NCI-H446 treated with DMSO at 0.1 percent for 48 hours (cell line): Measurements from ENCODE around the gene FTSJ1.
"Not testable (repeated sequence)": the region's sequence is repeated elsewhere in the genome, so short reads cannot be mapped to it uniquely, and the experiment has no call there.

ENCODE experiments used
- DNase-seq: peaks from one replicate; lab custom pipeline; 2025; lab: John Stamatoyannopoulos, UW

FTSJ1 gene

DNA sequence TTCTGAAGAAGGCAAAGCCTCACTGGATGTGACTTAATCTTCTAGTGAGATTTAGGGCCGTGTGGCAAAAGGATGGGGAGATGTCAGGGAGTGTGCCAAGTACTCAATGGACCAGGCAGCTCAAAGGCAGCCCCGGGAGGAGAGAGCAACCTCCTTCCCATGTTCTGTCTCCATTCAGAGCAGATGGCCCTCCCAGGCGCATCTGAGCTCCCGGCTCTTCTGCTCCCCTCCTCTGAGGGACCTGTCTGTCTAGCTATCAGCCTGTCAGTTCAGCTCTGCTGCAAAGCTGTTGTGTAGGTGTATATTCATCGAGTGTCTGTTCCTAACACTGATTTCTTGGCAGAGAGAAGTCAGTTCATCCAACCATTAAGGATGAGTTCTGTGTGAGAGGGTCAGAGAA, 21.9 kb downstream of the FTSJ1 start:
- no peak for DNase-seq

DNA sequence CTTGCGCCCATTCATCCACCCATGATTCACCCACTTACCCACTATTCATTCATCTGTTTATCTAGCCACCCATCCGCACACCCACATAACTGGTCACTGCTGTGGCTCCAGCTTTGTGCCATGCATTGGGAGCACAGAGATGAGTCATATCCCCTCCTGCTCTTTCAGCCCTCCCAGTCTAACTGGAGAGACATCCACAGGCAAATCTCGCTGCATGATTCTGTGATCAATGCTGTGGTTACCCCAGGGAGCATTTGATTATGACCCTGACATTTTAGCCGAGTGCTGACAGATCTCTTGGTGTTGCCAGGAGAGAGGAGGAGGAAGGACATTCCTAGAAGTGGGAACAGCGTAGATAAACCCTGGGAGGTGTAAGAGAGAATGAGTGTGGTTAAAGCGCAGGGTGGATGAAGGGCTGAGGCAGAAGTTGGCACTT, 22.4 kb downstream of the FTSJ1 start:
- DNase-seq = no peak

GRCh38 chrX:48504261-48504660, 28.3 kb downstream of the FTSJ1 start:
- DNase-seq = no peak

DNA sequence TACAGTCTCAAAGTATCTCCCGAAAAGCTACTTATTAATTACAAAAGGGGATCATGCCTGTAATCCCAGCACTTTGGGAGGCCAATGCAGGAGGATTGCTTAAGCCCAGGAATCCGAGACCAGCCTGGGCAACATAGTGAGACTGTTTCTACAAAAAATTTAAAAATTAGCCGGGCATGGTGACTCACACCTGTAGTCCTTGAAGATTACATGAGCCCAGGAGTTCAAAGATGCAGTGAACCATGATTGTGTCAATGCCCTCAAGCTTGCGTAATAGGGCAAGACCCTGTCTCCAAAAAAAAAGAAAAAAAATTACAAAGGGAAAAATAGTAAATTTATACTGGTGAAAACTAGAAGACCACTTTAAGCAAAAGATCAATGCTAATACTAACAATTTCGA, 29.5 kb downstream of the FTSJ1 start:
- no peak for DNase-seq

DNA sequence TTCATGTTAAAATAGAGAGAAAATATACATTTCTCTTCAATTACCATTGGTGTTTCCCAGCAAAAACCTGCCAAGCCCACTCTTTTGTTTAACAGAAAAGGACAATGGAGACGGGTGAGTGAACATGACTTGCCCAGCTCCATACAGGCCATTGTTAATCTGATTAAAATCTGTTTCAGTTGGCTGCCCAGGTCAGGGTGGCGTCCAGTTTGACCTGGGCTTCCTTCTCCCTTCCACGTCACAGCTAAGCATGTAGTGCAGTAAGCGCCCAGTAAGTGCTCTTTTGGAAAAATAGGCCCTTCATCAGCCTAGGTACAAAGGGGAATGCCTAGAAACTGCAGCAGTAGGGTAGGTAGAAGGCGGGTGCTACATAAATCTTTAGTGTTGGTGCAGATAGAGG, 31.2 kb downstream of the FTSJ1 start:
- no peak for DNase-seq

DNA sequence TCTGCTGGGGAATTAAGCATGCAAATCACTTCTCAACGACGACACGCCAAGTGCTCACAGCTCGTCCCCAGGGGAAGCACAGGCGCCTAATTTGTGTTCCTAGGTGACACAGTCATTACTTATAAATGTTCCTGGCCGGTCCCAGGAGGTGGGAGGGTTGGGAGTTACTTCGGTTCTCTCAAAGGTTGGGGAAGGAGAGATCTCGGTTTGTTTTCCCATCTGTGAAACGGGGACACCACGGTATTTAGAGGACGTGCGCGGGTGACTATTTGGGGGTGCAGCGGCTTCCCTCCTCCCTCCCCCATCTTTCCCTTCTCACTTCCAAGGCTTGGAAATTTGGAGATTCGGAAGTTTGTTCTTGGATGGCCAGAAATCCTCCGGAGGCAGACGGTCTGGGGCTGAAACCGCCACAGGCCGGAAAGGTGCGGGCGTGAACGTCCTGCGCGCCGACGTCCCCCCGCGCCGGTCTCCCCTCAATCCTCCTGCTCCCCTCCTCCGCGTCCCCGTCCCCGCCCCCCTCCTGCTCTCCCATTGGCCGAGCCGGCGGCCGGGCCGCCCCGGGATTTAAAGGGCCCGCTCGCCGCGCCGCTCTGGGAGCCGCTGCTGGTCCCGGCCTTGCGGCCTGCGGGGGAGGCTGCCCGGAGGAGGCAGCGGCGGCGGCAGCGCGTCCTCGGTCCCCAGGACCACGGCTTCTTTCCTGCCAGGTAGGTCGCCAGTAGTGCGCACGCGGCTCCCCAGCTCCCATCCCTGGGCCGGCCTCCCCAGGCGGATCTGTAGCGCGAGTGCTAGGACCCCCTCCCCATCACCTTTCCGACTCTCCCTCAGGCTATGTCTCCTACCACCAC, 32.6 kb downstream of the FTSJ1 start, which contains the start of gene PORCN:
Gene PORCN, plus strand, starts transcription at position 593 of the 845 bp plus-strand sequence. CDS start 829 bp downstream, outside the sequence.
- no peak for DNase-seq

DNA sequence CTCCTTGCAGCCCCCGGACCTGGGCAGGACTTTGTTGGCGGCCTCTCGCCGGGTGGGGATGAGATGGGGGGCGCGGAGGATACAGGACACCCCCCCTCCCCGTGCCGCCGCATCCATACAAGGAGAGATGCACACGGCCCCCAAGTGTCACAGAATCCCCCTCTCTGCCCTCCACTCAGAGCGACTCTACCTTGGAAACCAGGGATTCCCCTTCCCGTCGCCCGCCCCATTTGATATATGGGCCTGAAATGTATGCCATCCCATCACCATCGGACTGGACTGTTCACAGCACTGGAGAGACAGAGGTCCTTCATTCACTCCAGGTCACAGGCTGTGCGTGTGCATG, 33.2 kb downstream of the FTSJ1 start:
- DNase-seq = no peak

GRCh38 chrX:48509619-48510018, 33.6 kb downstream of the FTSJ1 start:
- DNase-seq = no peak

GRCh38 chrX:48511560-48511959, 35.6 kb downstream of the FTSJ1 start:
- no peak for DNase-seq

DNA sequence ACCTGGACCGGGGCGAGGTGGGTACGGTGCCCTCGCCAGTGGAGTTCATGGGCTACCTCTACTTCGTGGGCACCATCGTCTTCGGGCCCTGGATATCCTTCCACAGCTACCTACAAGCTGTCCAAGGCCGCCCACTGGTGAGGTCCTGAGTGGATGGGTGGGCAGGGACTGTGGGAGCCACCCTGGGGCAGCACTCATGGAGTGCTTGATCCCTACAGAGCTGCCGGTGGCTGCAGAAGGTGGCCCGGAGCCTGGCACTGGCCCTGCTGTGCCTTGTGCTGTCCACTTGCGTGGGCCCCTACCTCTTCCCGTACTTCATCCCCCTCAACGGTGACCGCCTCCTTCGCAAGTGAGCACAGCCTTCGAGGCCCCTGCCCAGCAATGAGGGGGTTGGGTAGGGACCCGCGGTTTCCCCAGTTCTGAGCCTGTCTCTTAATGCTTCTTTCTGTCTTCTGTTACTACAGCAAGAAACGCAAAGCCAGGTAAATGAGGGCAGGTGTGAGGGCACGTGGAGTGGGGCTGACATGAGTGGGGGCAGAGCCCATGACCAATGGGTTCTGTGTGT, 36.5 kb downstream of the FTSJ1 start:
- DNase-seq = no peak

GRCh38 chrX:48513670-48514069, 37.7 kb downstream of the FTSJ1 start:
- no peak for DNase-seq

DNA sequence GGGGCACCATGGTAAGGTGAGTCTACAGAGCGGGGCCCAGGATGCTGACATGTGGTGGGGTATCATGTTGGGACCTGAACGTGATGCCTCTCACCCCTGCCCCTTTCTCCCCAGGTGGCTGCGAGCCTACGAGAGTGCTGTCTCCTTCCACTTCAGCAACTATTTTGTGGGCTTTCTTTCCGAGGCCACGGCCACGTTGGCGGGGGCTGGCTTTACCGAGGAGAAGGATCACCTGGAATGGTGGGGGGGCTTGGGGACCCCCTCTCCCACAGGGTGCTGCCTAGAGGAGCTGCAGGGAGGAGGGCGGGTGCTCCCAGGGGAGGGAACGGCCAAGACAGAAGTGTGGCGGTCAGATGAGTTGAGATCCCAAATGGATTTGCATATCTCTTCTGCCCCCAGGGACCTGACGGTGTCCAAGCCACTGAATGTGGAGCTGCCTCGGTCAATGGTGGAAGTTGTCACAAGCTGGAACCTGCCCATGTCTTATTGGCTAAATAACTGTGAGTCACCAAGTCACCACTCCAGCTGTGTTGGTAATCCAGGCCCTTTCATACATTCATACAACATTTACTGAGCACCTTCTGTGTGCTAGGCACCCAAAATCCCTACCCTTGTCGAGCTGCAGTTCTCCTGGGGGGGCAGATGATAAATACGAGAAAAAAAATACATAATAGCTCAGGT, 38.3 kb downstream of the FTSJ1 start:
- no peak for DNase-seq

DNA sequence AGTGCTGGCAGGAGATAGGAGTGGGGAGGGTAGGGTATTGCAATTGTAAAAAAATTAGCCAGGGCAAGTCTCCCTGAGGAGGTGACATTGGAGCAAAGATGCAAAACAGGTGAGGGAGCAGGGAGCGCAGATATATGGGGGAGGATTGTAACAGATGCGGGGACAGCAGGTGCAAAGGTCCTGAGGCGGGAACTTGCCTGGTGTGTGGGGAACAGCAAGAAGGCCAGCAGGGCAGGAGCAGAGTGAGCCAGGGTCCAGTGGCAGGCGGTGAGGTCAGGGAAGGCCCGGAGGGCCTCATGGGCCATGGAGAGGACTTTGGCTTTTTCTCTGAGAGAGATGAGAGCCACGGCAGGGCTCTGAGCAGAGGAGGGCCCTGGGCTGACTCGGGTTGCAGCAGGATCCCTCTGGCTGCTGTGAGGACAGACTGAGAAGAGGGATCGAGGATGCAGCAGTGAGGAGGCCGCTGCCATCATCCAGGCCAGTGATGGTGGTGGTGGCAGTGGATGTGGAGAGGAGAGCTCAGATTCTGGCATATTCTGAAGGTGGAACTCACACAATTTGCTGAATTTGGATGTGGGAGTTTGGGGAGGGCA, 39.0 kb downstream of the FTSJ1 start:
- DNase-seq = no peak

GRCh38 chrX:48515842-48516241, 39.8 kb downstream of the FTSJ1 start:
- no peak for DNase-seq

- DNase-seq = no peak
These were observed 40.3 kb downstream of the FTSJ1 start for GRCh38 chrX:48516285-48516684.

DNA sequence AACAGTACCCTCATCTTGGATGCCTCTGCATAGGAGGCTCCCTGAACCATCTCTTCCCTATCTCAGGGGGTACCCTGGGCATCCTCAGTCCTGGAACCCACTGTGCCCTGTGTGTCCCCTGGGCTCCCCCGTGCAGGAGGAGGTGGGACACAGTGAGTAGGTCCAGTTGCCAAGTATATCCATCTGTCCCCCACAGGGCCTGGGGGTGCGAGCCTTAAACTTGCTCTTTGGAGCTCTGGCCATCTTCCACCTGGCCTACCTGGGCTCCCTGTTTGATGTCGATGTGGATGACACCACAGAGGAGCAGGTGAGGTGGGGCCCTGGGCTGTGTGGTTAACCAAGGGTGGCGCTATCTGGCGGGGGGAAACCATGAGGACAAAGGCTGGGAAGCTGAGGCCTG, 41.0 kb downstream of the FTSJ1 start:
- DNase-seq = no peak

DNA sequence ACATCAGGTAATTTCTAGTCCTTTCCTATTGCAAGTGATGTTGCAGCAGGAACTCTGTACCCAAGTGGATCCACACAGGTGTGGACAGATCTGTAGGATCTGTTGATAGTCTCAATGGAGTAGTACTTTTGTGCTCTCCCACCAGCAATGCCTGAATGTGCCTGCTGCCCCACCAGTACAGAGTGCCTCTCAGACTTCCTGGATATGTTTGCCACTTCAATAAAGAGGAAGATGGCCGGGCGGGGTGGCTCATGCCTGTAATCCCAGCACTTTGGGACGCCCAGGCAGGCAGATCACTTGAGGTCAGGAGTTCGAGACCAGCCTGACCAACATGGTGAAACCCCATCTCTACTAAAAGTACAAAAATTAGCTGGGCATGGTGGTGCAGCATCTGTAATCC, 43.5 kb downstream of the FTSJ1 start:
- DNase-seq = not testable (repeated sequence)

DNA sequence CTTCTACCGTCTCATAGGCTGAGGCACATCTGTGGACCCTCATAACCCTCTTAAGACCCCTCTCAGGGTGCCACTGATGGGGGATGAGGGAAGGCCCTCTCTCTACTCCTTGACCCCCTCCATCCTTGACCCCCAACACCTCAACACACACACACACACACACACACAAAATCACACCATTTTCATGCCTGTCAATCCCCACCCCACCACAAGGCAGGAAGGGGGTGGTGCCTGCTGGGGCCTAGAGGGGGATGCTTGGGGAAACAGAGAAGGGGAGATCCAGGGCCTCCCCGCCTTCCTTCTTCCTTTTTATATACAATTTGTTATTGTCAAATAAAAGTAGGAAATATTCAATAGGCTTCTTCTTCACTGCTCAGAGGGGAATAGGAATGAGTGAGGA, 44.5 kb downstream of the FTSJ1 start:
- no peak for DNase-seq

DNA sequence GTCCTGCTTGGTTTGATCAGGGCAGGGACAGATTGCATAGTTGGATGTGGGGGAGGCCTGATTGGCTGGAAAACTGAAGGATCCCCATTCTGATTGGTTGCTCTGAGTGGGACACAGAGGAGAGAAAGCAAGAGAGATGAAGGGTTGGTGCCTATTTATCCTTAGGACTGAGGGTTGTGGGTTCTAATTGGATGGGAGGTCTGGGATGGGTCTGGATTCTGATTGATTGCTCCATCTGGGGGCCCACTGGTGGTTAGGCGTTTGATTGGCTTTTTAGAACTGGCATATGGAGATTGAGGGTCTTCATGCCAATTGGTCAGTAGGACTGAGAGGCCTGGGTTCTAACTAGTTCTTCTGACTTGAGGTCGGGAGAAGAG, 45.0 kb downstream of the FTSJ1 start:
- DNase-seq = no peak

- DNase-seq = peak; percentile 86
These were observed 45.6 kb downstream of the FTSJ1 start, which contains the start of gene EBP for GRCh38 chrX:48521353-48522243. Gene EBP, plus strand, starts transcription at chrX:48521808. Its CDS starts 1,964 bp downstream, at chrX:48523772.

- DNase-seq = no peak
These were observed 46.3 kb downstream of the FTSJ1 start for GRCh38 chrX:48522291-48522690.

DNA sequence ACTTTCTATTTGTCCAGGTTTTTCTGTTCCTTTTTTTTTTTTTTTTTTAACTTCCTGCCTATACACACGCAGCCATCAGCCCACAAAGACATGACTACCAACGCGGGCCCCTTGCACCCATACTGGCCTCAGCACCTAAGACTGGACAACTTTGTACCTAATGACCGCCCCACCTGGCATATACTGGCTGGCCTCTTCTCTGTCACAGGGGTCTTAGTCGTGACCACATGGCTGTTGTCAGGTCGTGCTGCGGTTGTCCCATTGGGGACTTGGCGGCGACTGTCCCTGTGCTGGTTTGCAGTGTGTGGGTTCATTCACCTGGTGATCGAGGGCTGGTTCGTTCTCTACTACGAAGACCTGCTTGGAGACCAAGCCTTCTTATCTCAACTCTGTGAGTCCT, 47.7 kb downstream of the FTSJ1 start:
- DNase-seq = no peak
